Measurements from ENCODE around the gene EIF3D.

DNA sequence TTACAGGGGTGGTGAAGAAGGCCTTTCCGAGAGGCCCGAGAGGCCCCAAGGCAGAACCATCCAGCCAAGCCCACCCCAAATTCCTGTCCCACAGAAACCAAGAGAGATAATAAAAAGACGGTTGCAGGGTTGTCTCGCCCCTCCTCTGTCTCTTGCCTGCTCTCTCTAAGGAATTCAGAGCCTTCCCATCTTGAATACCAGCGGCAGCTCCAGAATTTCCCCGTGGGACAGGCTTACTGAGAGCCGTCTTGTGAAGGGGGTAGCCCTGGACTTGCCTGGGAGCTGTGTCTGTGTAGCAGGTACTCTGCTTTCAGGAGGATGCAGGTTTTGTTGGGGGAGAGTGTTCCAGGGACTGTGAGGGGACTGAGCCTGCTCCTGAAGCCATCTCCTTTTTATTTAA is 9.6 kb upstream of the EIF3D start:
- TF ChIP-seq, protein P1, sequence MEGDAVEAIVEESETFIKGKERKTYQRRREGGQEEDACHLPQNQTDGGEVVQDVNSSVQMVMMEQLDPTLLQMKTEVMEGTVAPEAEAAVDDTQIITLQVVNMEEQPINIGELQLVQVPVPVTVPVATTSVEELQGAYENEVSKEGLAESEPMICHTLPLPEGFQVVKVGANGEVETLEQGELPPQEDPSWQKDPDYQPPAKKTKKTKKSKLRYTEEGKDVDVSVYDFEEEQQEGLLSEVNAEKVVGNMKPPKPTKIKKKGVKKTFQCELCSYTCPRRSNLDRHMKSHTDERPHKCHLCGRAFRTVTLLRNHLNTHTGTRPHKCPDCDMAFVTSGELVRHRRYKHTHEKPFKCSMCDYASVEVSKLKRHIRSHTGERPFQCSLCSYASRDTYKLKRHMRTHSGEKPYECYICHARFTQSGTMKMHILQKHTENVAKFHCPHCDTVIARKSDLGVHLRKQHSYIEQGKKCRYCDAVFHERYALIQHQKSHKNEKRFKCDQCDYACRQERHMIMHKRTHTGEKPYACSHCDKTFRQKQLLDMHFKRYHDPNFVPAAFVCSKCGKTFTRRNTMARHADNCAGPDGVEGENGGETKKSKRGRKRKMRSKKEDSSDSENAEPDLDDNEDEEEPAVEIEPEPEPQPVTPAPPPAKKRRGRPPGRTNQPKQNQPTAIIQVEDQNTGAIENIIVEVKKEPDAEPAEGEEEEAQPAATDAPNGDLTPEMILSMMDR (IDR thresholded peaks at IDR 0.05; ENCODE audit: low read depth, low read length, poor library complexity, severe bottlenecking) = no peak
- TF ChIP-seq EZH2phosphoT487 (IDR thresholded peaks at IDR 0.05; ENCODE audit: borderline replicate concordance, low read length) = no peak
